Bronchial epithelial cell (primary cell): ENCODE data around the gene GPR176. TPM values are rescaled to one million over a fixed set of nuclear protein-coding genes. Genes with fewer than 3 reads are reported as not detected.

Source experiments
- DNase-seq: peaks from one replicate; pipeline ENCODE4 v3.0.0-alpha.2; 2010; ENCODE audit warnings: low read depth
- FAIRE-seq: peaks from 2 replicates; lab custom pipeline; 2011; peaks lifted over from hg19 to GRCh38; lab: Jason Lieb, UNC
- H3K27me3 ChIP-seq: 2 replicates; pipeline ENCODE4 v1.5.1; 2011; ENCODE audit warnings: low read length; ENCODE audit not compliant: control insufficient read depth, insufficient read depth
- H3K36me3 ChIP-seq: 2 replicates; pipeline ENCODE4 v1.5.1; 2011; ENCODE audit warnings: low read length; ENCODE audit not compliant: control insufficient read depth, insufficient read depth
- H3K4me3 ChIP-seq: 2 replicates; pipeline ENCODE4 v1.5.1; 2011; ENCODE audit warnings: mild to moderate bottlenecking, low read depth, low read length, control low read depth
- CTCF ChIP-seq: IDR thresholded peaks from 2 replicates; pipeline ENCODE4 v1.5.1; 2011; ENCODE audit warnings: mild to moderate bottlenecking, moderate library complexity, low read length, control low read depth, inconsistent platforms; ENCODE audit not compliant: insufficient read depth, severe bottlenecking
- total RNA-seq: library from RNA; depleted of rRNA; stranded (reverse); fragments of >200 nt; gene quantifications from 2 replicates; pipeline ENCODE4 v1.2.1, GENCODE V29; 2014

The GPR176 gene
- total RNA-seq, 1 donor from 2014 or later, result 3.4 TPM

DNA sequence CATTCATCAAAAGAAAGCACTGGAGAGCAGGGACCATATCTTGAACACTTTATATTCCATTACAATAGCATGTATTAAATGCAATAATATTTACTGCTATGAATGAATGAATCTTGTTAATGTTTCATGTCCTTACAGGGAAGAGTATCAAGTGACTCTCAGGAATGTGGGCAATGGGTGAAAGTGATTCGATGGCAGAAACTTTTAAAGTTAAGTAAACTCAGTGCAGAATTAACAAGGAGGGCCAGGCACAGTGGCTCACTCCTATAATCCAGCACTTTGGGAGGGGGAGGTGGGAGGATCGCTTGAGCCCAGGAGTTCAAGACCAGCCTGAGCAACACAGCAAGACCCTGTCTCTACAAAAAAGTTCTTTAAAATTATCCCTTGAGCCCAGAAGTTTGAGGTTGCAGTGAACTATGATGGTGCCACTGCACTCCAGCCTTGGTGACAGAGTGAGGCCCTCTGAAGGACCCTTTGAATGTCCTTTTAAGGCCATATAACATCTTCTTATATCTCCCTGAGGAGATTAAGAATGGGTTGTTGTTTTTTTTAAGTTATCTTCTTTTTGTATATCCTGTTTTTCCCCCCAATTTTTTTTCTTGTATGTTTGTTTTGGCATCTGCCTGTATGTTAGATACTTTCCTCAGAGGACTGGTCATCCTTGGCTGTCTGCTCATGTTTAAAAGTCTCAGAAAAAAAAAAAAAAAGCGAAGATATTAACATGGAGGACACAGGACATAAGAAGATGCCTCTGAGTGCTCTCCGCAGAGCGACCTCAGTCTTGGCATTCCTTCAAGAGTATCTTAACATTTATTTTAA, 127.8 kb downstream of the GPR176 start:
- FAIRE-seq (no peak), DNase-seq (no peak)
- no peaks in the 10 kb centered on the region for H3K27me3 ChIP-seq
- no peak for TF ChIP-seq CTCF
- H3K4me3 ChIP-seq, result no peak overlapping the region
- H3K36me3 ChIP-seq, result no peaks in the 10 kb centered on the region

GRCh38 chr15:39789736-39790135, 130.3 kb downstream of the GPR176 start:
- H3K27me3 ChIP-seq, result no peaks in the 10 kb centered on the region
- DNase-seq, result no peak
- H3K36me3 ChIP-seq, result no peaks in the 10 kb centered on the region
- H3K4me3 ChIP-seq, result no peak overlapping the region
- no peak for TF ChIP-seq CTCF
- no peak for FAIRE-seq

DNA sequence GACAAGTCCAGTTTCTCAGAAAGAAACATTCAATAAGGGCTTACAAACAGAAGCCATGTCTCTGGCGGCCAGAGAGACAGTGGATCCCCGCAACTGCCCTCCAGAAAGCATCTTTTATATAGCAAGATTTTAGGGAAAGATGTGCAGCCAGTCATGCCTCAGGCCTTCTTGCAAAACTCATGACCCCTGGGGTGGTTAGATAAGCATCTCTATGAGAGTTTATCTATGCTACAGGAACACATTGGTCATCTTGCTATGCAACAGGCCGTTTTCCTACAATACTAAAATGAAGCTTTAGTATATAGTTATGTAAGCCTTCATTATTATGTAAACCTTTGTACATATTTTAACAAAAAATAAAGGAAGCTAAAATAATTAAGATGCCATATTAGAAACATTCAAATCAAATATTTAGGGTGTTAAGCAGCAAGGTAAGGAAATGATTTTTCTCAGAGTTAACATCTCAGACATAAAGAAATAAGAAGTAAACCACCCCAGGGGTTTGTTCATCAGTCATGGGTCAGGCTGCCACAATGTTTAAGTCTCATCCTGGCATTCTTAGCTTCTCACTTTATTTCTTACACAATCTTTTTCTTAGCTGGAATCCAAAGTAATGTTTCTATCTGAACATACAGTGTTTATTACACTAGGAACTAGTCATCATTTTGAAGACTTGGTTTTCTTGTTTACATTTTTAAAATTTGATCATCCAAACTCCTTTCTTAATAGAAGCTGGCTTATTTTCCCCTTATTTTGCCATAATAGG, 131.1 kb downstream of the GPR176 start:
- no peak overlapping the region for H3K4me3 ChIP-seq
- H3K27me3 ChIP-seq, result no peaks in the 10 kb centered on the region
- DNase-seq (no peak), FAIRE-seq (no peak)
- TF ChIP-seq CTCF, result no peak
- H3K36me3 ChIP-seq, result no peaks in the 10 kb centered on the region

DNA sequence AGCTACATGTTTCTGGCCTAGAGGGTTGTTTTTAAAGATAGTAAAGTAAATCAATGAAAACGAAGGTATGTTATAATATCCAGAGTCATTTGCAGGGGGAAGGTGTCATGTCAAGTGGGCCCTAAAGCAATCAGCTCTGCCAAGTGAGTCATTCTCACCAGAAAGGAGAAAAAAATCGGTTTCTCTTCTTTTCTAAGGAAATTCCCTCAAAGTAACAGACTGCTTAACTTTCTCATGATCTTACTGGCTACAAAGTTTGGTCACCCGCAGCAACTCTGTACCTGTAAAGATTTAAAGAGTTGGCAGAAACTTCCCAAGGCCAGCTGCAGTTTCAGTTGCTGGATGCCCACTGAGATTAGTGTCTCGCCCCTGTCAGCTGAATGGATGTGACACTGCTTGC, 132.0 kb downstream of the GPR176 start:
- DNase-seq, result no peak
- FAIRE-seq, result no peak
- Histone ChIP-seq H3K4me3 (no peak overlapping the region), H3K27me3 (no peaks in the 10 kb centered on the region), H3K36me3 (no peaks in the 10 kb centered on the region)
- TF ChIP-seq CTCF, result no peak

GRCh38 chr15:39787479-39787878, 132.6 kb downstream of the GPR176 start:
- no peaks in the 10 kb centered on the region for H3K27me3 ChIP-seq
- no peak overlapping the region for H3K4me3 ChIP-seq
- TF ChIP-seq CTCF, result no peak
- no peaks in the 10 kb centered on the region for H3K36me3 ChIP-seq
- FAIRE-seq (no peak), DNase-seq (no peak)
